IMR-90 (cell line): ENCODE measurements around the gene JPH3. TPM values are rescaled to one million over a fixed set of nuclear protein-coding genes. Genes with fewer than 3 reads are reported as not detected.

Source experiments
- ATAC-seq: fragments of 200-7000 bp; cut with Tn5 transposase; 2 replicates; pipeline ENCODE4 v1.9.1; 2020; ENCODE audit warnings: low read depth, mild to moderate bottlenecking, moderate library complexity
- BruUV-seq: library from RNA; stranded (reverse); fragments of 400-500 nt; replicated peaks from 2 replicates; lab custom pipeline; 2021; lab: Mats Ljungman, UMichigan
- CTCF ChIA-PET: fragments of 300-600 bp; formaldehyde crosslinking; extraction: SDS; loops from one replicate; lab custom pipeline; 2021; ENCODE audit warnings: antibody characterized with exemption; lab: Yijun Ruan, JAX
- POLR2A ChIA-PET: fragments of 300-600 bp; sonication (Branson Sonifier 250); formaldehyde crosslinking; loops from one replicate; lab custom pipeline; 2022; ENCODE audit warnings: antibody characterized with exemption; ENCODE audit not compliant: unreplicated experiment; lab: Charles Lee
- DNase-seq: peaks from one replicate; pipeline ENCODE4 v3.0.0; 2013
- H2AFZ ChIP-seq: replicated peaks from 2 replicates; pipeline ENCODE3; 2013; ENCODE audit warnings: low read length, mild to moderate bottlenecking; ENCODE audit not compliant: poor library complexity
- H2AK5ac ChIP-seq: 2 replicates; pipeline ENCODE4 v1.6.1; 2013; ENCODE audit warnings: low read depth, low read length, inconsistent platforms
- H2AK9ac ChIP-seq: replicated peaks from 2 replicates; pipeline ENCODE3; 2013; ENCODE audit warnings: mild to moderate bottlenecking, low read depth, low read length, moderate library complexity; ENCODE audit not compliant: poor library complexity
- H2BK120ac ChIP-seq: 2 replicates; pipeline ENCODE4 v1.6.1; 2013; ENCODE audit warnings: low read depth, low read length, inconsistent platforms
- H2BK15ac ChIP-seq: 3 replicates; pipeline ENCODE4 v1.6.1; 2013; ENCODE audit warnings: low read depth, low read length, inconsistent platforms
- H2BK20ac ChIP-seq: 2 replicates; pipeline ENCODE4 v1.6.1; 2013; ENCODE audit warnings: low read depth, mild to moderate bottlenecking, inconsistent platforms, low read length, moderate library complexity
- H2BK5ac ChIP-seq: 2 replicates; pipeline ENCODE4 v1.6.1; 2013; ENCODE audit warnings: mild to moderate bottlenecking, low read depth, low read length, inconsistent platforms; ENCODE audit not compliant: poor library complexity, severe bottlenecking
- H3K14ac ChIP-seq: replicated peaks from 2 replicates; pipeline ENCODE4 v1.6.1; 2013; ENCODE audit warnings: low read depth, low read length, inconsistent platforms
- H3K18ac ChIP-seq: 2 replicates; pipeline ENCODE4 v1.6.1; 2013; ENCODE audit warnings: low read depth, low read length, control low read depth
- H3K23ac ChIP-seq: 2 replicates; pipeline ENCODE4 v1.6.1; 2013; ENCODE audit warnings: low read depth, low read length, inconsistent platforms
- H3K27ac ChIP-seq: 2 replicates; pipeline ENCODE4 v1.5.1; 2013; ENCODE audit warnings: mild to moderate bottlenecking, control low read depth, low read length; ENCODE audit not compliant: insufficient read depth
- H3K27me3 ChIP-seq: 2 replicates; pipeline ENCODE4 v1.6.1; 2013; ENCODE audit warnings: low read length; ENCODE audit not compliant: control insufficient read depth, insufficient read depth
- H3K36me3 ChIP-seq: 2 replicates; pipeline ENCODE4 v1.6.1; 2013; ENCODE audit warnings: low read length, mixed read lengths; ENCODE audit not compliant: control insufficient read depth, insufficient read depth
- H3K4ac ChIP-seq: 2 replicates; pipeline ENCODE4 v1.6.1; 2013; ENCODE audit warnings: low read depth, low read length, inconsistent platforms
- H3K4me1 ChIP-seq: 2 replicates; pipeline ENCODE4 v1.6.1; 2013; ENCODE audit warnings: low read length, mixed read lengths; ENCODE audit not compliant: control insufficient read depth, insufficient read depth
- H3K4me2 ChIP-seq: 2 replicates; pipeline ENCODE4 v1.6.1; 2013; ENCODE audit warnings: low read depth, mild to moderate bottlenecking, control low read depth, low read length, moderate library complexity
- H3K4me3 ChIP-seq: 2 replicates; pipeline ENCODE4 v1.5.1; 2013; ENCODE audit warnings: low read depth, mild to moderate bottlenecking, control low read depth, low read length, moderate library complexity; ENCODE audit not compliant: insufficient read depth
- H3K56ac ChIP-seq: 2 replicates; pipeline ENCODE4 v1.6.1; 2013; ENCODE audit warnings: low read length, inconsistent platforms; ENCODE audit not compliant: insufficient read depth; ENCODE audit errors: extremely low read depth
- H3K79me1 ChIP-seq, 2 experiments: 2 replicates each; pipeline ENCODE4 v1.6.1; 2013; ENCODE audit warnings: low read length in 2 of 2, inconsistent platforms in 1 of 2, low read depth in 1 of 2
- H3K9ac ChIP-seq: 2 replicates; pipeline ENCODE4 v1.6.1; 2013; ENCODE audit warnings: low read depth, low read length, control low read depth
- H3K9me1 ChIP-seq: 2 replicates; pipeline ENCODE4 v1.6.1; 2013; ENCODE audit warnings: low read length, inconsistent platforms; ENCODE audit not compliant: insufficient read depth
- H3K9me3 ChIP-seq: 2 replicates; pipeline ENCODE4 v1.6.1; 2013; ENCODE audit warnings: low read length; ENCODE audit not compliant: control insufficient read depth, insufficient read depth
- H4K20me1 ChIP-seq: 2 replicates; pipeline ENCODE4 v1.6.1; 2013; ENCODE audit warnings: low read length, inconsistent platforms; ENCODE audit not compliant: insufficient read depth
- H4K5ac ChIP-seq: 2 replicates; pipeline ENCODE4 v1.6.1; 2013; ENCODE audit warnings: mild to moderate bottlenecking, low read depth, low read length, control low read depth
- H4K8ac ChIP-seq, 2 experiments: 2 replicates each; pipeline ENCODE4 v1.6.1; 2013; ENCODE audit warnings: low read depth in 2 of 2, low read length in 2 of 2, control low read depth in 1 of 2, inconsistent platforms in 1 of 2
- H4K91ac ChIP-seq: 2 replicates; pipeline ENCODE4 v1.6.1; 2013; ENCODE audit warnings: low read depth, low read length, inconsistent platforms; ENCODE audit not compliant: insufficient read depth
- BHLHE40 ChIP-seq: fragments of 150-350 bp; IDR thresholded peaks from 2 replicates; pipeline ENCODE4 v1.6.1; 2016; ENCODE audit warnings: mild to moderate bottlenecking, low read depth, low read length
- CEBPB ChIP-seq: IDR thresholded peaks from 2 replicates; pipeline ENCODE4 v1.6.1; 2012; ENCODE audit warnings: low read depth, low read length, improper control_type of control experiment
- FOS ChIP-seq: fragments of 150-350 bp; IDR thresholded peaks from 2 replicates; pipeline ENCODE4 v1.6.1; 2016; ENCODE audit warnings: low read depth, low read length
- MAZ ChIP-seq: IDR thresholded peaks from 2 replicates; pipeline ENCODE4 v1.6.1; 2012; ENCODE audit warnings: low read depth, mild to moderate bottlenecking, low read length, improper control_type of control experiment, moderate library complexity, borderline replicate concordance
- MXI1 ChIP-seq: IDR thresholded peaks from 2 replicates; pipeline ENCODE4 v1.6.1; 2012; ENCODE audit warnings: low read depth, mild to moderate bottlenecking, low read length, moderate library complexity, borderline replicate concordance
- NFE2L2 ChIP-seq: fragments of 150-350 bp; IDR thresholded peaks from 2 replicates; pipeline ENCODE4 v1.6.1; 2016; ENCODE audit warnings: low read depth, mild to moderate bottlenecking, low read length
- POLR2A ChIP-seq: IDR thresholded peaks from 2 replicates; pipeline ENCODE4 v1.6.1; 2012; ENCODE audit warnings: mild to moderate bottlenecking, low read depth, low read length
- RAD21 ChIP-seq: IDR thresholded peaks from 2 replicates; pipeline ENCODE4 v1.6.1; 2012; ENCODE audit warnings: low read length, improper control_type of control experiment
- RCOR1 ChIP-seq: IDR thresholded peaks from 2 replicates; pipeline ENCODE4 v1.6.1; 2012; ENCODE audit warnings: mild to moderate bottlenecking, low read length, improper control_type of control experiment; ENCODE audit not compliant: insufficient replicate concordance
- RFX5 ChIP-seq: IDR thresholded peaks from 2 replicates; pipeline ENCODE4 v1.8.0; 2012; ENCODE audit warnings: low read depth, mild to moderate bottlenecking, low read length, moderate library complexity
- SMC3 ChIP-seq: fragments of 150-350 bp; IDR thresholded peaks from 2 replicates; pipeline ENCODE4 v1.6.1; 2016; ENCODE audit warnings: low read depth, mild to moderate bottlenecking, antibody characterized with exemption, low read length, moderate library complexity
- WGBS, 2 experiments: methylation state at CpG; one replicate each; pipeline versions ENCODE4 v1.1.5 to v1.1.7; 2013; ENCODE audit warnings: missing lambda C conversion rate in 2 of 2; ENCODE audit not compliant: insufficient read length in 1 of 2; ENCODE audit errors: extremely low coverage in 2 of 2; 5-methylcytosine and 5-hydroxymethylcytosine counted together
- dilution Hi-C: fragments of 300-500 bp; cut with HindIII; formaldehyde crosslinking; loops from one replicate; pipeline ENCODE4 v1.14.3; 2018; ENCODE audit warnings: low sequenced_read_pairs; ENCODE audit not compliant: unreplicated experiment
- in situ Hi-C: fragments of 300-500 bp; cut with MboI; formaldehyde crosslinking; loops from 3 replicates; pipeline ENCODE4 v1.14.3; 2019; ENCODE audit warnings: low sequenced_read_pairs, inconsistent platforms, mixed read lengths
- intact Hi-C: fragments of 100-400 bp; cut with micrococcal nuclease; formaldehyde crosslinking; loops from 2 replicates; pipeline ENCODE4 v1.10.0; 2022
- polyA plus RNA-seq, 3 experiments: library from polyadenylated mRNA; depleted of rRNA; stranded (reverse); fragments of >200 nt; gene quantifications; 2 replicates each; pipeline ENCODE4 v1.2.3, GENCODE V29; 2012; ENCODE audit warnings: low replicate concordance in 1 of 3
- total RNA-seq: library from RNA; depleted of rRNA; stranded (reverse); fragments of >200 nt; gene quantifications from 2 replicates; pipeline ENCODE4 v1.2.3, GENCODE V29; 2012
- TF ChIP-seq, protein P1 (sequence below): fragments of 150-350 bp; IDR thresholded peaks from 2 replicates; pipeline ENCODE4 v1.6.1; 2016; ENCODE audit warnings: low read depth, mild to moderate bottlenecking, low read length, moderate library complexity, borderline replicate concordance
- TF ChIP-seq, protein P2 (sequence below): conservative IDR thresholded peaks from 2 replicates; pipeline ENCODE4 v1.5.1; 2012; ENCODE audit warnings: mild to moderate bottlenecking, low read depth, low read length, improper control_type of control experiment

JPH3 gene
- total and polyA plus RNA-seq, 2 of the 4 experiments (the other 2 are of a cell fraction): 0.03 TPM; not detected in 1

DNA sequence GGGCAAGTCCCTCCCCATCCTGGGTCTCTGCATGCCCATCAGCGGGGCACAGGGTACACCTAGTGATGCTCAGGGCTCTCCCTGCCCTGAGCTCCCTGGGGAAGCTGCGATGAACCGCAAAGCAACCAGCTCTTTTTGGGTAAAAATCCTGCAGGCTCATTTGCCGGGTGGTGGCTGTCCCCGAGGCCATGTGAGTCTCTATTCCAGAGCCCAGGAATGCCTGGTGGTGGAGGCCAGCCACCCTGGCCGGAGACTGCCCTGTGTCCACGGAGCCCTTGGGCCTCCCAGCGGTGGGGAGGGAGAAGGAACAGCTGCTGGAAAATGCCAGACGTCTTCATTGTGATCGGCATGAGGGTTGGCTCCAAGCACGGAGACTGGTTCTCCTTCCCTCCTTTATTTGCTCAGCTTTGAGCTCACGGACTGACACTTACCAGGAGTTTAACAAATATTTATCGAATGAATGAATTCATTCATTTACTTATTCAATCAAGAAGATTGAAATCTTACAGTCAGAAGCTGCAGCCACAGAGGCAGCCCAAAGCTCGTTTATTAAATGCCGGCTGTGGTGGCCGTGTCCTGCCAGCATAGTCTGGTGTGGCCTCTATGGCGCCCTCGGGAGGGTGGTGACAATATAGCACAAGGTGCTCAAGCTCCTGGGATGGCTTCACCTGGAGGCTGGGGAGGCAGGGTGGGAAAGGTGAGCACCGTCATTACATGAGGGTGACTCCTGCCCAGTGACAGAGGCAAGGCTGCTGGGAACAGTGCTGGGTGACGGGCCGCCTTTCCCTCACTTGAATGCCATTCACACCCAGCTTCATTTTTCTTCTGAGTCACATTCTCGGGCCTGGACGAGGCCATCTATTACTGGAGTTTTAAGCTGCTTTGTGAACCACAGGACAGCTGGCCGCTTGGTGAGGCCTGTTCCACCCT is 31.1 kb upstream of the JPH3 start:
- H3K79me1 ChIP-seq: no peaks in the 10 kb centered on the region
- 48% methylated on average over 9 of the region's 24 CpGs; no CpG with 5 or more reads in 1 of the 2 experiments for WGBS, 2 experiments
- no peak overlapping the region for H2AK5ac ChIP-seq
- H2AK9ac ChIP-seq: peak overlapping the region; percentile 5
- in situ Hi-C loops: loop anchor here (10.0 kb wide), 1 partner anchor 146 kb away; no protein-coding TSS in a partner anchor
- no TSS peak for BruUV-seq
- intact Hi-C loops: loop anchor here (1.0 kb wide), 1 partner anchor 155 kb away; no protein-coding TSS in a partner anchor
- no peak overlapping the region for H3K4me2 ChIP-seq
- no peak overlapping the region for H3K23ac ChIP-seq
- peaks cover 21% of the 10 kb centered on the region for H3K27me3 ChIP-seq
- ChIA-PET CTCF (interaction anchor here (0.6 to 2.1 kb wide), 15 partner anchors 9 to 177 kb away, joined by 3 to 11 read pairs (median 5); no protein-coding TSS in a partner anchor), POLR2A (no interaction called here)
- no peak overlapping the region for H2BK5ac ChIP-seq
- no peak overlapping the region for H2AFZ ChIP-seq
- H3K56ac ChIP-seq: no peak overlapping the region
- H3K18ac ChIP-seq: no peak overlapping the region
- no peak overlapping the region for H3K9ac ChIP-seq
- no peaks in the 10 kb centered on the region for H4K20me1 ChIP-seq
- H3K4me1 ChIP-seq: peaks cover 2% of the 10 kb centered on the region; the same call in 1 of the 2 replicates
- ATAC-seq (peak; percentile 95), DNase-seq (peak; percentile 53)
- no peaks in the 10 kb centered on the region for H3K9me1 ChIP-seq
- no peak overlapping the region for H3K14ac ChIP-seq
- H4K91ac ChIP-seq: no peak overlapping the region
- H3K9me3 ChIP-seq: no peaks in the 10 kb centered on the region; the same call in 1 of the 2 replicates
- no peak overlapping the region for H4K5ac ChIP-seq
- no peak overlapping the region for H3K4me3 ChIP-seq
- dilution Hi-C loops: no loop called here
- H3K27ac ChIP-seq: no peak overlapping the region
- H4K8ac ChIP-seq: no peak overlapping the region
- no peaks in the 10 kb centered on the region for H3K36me3 ChIP-seq
- no peak overlapping the region for H2BK15ac ChIP-seq
- H2BK20ac ChIP-seq: no peak overlapping the region
- no peak overlapping the region for H2BK120ac ChIP-seq
- no peak overlapping the region for H3K4ac ChIP-seq
- TF ChIP-seq NFE2L2: no peak
- TF ChIP-seq SMC3: peak; percentile 67
- TF ChIP-seq, protein P1, sequence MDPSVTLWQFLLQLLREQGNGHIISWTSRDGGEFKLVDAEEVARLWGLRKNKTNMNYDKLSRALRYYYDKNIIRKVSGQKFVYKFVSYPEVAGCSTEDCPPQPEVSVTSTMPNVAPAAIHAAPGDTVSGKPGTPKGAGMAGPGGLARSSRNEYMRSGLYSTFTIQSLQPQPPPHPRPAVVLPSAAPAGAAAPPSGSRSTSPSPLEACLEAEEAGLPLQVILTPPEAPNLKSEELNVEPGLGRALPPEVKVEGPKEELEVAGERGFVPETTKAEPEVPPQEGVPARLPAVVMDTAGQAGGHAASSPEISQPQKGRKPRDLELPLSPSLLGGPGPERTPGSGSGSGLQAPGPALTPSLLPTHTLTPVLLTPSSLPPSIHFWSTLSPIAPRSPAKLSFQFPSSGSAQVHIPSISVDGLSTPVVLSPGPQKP: no peak
- no peak for TF ChIP-seq CEBPB
- TF ChIP-seq RAD21: peak; percentile 74
- peak; percentile 31; the same call in 1 of the 2 replicates for TF ChIP-seq MAZ
- no peak for TF ChIP-seq BHLHE40
- TF ChIP-seq MXI1: no peak
- TF ChIP-seq, protein P2, sequence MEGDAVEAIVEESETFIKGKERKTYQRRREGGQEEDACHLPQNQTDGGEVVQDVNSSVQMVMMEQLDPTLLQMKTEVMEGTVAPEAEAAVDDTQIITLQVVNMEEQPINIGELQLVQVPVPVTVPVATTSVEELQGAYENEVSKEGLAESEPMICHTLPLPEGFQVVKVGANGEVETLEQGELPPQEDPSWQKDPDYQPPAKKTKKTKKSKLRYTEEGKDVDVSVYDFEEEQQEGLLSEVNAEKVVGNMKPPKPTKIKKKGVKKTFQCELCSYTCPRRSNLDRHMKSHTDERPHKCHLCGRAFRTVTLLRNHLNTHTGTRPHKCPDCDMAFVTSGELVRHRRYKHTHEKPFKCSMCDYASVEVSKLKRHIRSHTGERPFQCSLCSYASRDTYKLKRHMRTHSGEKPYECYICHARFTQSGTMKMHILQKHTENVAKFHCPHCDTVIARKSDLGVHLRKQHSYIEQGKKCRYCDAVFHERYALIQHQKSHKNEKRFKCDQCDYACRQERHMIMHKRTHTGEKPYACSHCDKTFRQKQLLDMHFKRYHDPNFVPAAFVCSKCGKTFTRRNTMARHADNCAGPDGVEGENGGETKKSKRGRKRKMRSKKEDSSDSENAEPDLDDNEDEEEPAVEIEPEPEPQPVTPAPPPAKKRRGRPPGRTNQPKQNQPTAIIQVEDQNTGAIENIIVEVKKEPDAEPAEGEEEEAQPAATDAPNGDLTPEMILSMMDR: peak; percentile 64
- TF ChIP-seq RFX5: no peak
- TF ChIP-seq POLR2A: no peak
- no peak for TF ChIP-seq RCOR1
- TF ChIP-seq FOS: no peak
